T47D (cell line): ENCODE measurements around the gene CBFA2T2.
"Not testable (repeated sequence)": the region's sequence is repeated elsewhere in the genome, so short reads cannot be mapped to it uniquely, and the experiment has no call there.

Experiments
- DNase-seq, 2 experiments: peaks; one replicate each; pipeline versions ENCODE4 v3.0.0 to v3.0.0-alpha.2; 2011 to 2012; ENCODE audit warnings: low read depth in 1 of 2, low spot score in 1 of 2
- JUND ChIP-seq: IDR thresholded peaks from 2 replicates; pipeline ENCODE4 v1.6.1; 2012; ENCODE audit warnings: low read depth
- in situ Hi-C: cut with HindIII; loops from 2 replicates; pipeline ENCODE4 v1.10.0; 2016; ENCODE audit warnings: low sequenced_read_pairs, low pct_unique_long_range_greater_than_20kb

The CBFA2T2 gene

GRCh38 chr20:33477386-33478234, 12.3 kb upstream of the CBFA2T2 start:
- peak in 1 of 2 experiments; percentile 67 for DNase-seq
- in situ Hi-C loops: no loop called here
- no peak for TF ChIP-seq JUND

- DNase-seq: no peak
- no peak for TF ChIP-seq JUND
- in situ Hi-C loops: no loop called here
Measured at GRCh38 chr20:33480048-33480447, 9.8 kb upstream of the CBFA2T2 start.

DNA sequence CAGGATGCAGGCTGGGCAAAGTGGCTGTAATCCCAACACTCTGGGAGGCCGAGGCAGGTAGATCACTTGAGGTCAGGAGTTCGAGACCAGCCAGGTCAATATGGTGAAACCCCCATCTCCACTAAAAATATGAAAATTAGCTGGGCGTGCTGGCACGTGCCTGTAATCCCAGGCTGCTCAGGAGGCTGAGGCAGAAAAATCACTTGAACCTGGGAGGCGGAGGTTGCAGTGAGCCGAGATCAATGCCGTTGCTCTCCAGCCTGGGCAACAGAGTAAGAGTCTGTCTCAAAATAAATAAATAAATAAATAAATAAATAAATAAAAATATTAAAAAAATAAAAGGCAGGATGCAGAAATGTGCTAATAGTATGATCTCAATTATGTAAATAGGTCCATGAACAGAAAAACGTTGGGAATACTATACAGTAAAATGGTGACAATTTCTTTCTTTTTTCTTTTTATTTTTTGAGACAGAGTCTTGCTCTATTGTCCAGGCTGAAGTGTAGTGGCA, 8.4 kb upstream of the CBFA2T2 start:
- DNase-seq: no peak
- TF ChIP-seq JUND: no peak
- in situ Hi-C loops: no loop called here

DNA sequence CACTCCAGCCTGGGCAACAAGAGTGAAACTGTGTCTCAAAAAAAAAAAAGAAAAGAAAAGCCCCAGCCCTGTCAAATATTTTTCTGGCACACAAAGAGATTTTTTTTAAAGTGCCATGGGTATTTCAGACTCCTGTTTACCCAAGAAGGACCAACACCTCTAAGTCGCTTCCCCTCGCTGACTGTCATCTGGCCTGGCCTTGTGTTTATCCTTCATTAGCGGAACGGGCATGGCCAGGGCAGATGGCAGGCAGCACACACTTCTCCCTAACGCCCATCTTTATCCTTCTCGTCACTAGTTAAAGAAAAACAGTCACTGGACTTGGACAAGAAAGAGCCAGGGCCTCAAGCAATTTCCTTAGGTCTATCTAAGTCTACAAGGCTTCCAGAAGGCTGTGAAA, 7.3 kb upstream of the CBFA2T2 start:
- DNase-seq: no peak
- no peak for TF ChIP-seq JUND
- in situ Hi-C loops: no loop called here

GRCh38 chr20:33483186-33483585, 6.7 kb upstream of the CBFA2T2 start:
- DNase-seq, in situ Hi-C loops: not testable (repeated sequence)

DNA sequence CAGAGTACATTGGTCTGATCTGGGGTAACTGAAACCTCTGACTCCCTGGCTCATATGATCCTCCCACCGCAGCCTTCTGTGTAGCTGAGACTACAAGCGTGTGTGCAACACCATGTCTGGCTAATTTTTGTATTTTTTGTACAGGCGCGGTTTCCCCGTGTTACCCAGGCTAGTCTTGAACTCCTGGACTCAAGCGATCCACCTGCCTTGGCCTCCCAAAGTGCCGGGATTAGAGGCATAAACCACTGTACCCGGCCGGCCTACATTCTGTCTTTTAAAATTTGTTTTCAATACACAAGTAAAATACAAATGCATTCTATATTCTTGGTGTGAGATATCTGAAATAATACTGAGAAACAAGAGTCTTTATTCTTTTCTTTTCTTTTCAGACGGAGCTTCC, 1.7 kb upstream of the CBFA2T2 start:
- in situ Hi-C loops: no loop called here
- DNase-seq: no peak
- TF ChIP-seq JUND: no peak

DNA sequence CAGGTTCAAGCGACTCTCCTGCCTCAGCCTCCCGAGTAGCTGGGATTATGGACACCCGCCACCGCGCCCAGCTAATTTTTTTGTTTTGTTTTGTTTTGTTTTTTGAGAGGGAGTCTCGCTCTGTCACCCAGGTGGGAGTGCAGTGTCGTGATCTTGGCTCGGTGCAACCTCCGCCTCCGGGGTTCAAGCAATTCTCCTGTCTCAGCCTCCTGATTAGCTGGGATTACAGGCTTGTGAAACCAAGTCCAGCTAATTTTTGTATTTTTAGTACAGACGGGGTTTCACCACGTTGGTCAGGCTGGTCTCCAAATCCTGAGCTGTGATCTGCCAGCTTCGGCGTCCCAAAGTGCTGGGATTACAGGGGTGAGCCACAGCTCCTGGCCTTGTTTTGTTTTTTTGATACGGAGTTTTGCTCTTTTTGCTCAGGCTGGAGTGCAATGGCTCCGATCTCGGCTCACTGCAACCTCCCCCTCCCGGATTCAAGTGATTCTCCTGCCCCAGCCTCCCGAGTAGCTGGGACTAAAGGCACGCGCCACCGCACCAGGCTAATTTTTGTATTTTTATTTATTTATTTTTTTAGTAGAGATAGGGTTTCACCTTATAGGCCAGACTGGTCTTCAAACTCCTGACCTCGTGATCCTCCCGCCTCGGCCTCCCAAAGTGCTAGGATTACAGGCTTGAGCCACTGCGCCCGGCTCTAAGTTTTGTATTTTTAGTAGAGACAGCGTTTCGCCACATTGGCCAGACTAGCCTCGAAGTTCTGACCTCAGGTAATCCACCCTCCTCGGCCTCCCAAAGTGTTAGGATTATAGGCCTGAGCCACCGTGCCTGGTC, 1.0 kb upstream of the CBFA2T2 start:
- DNase-seq, in situ Hi-C loops: not testable (repeated sequence)

GRCh38 chr20:33489495-33490022, 337 bp upstream of the CBFA2T2 start:
- TF ChIP-seq JUND: no peak
- in situ Hi-C loops: no loop called here
- peak; percentile 99 for DNase-seq

GRCh38 chr20:33490934-33491656, 1.2 kb downstream of the CBFA2T2 start:
- in situ Hi-C loops: no loop called here
- TF ChIP-seq JUND: no peak
- DNase-seq: no peak

- no peak for TF ChIP-seq JUND
- DNase-seq: no peak
- in situ Hi-C loops: no loop called here
Measured at GRCh38 chr20:33493076-33493766, 3.3 kb downstream of the CBFA2T2 start.

- DNase-seq, in situ Hi-C loops: not testable (repeated sequence)
Measured at GRCh38 chr20:33496776-33497175, 6.9 kb downstream of the CBFA2T2 start.

DNA sequence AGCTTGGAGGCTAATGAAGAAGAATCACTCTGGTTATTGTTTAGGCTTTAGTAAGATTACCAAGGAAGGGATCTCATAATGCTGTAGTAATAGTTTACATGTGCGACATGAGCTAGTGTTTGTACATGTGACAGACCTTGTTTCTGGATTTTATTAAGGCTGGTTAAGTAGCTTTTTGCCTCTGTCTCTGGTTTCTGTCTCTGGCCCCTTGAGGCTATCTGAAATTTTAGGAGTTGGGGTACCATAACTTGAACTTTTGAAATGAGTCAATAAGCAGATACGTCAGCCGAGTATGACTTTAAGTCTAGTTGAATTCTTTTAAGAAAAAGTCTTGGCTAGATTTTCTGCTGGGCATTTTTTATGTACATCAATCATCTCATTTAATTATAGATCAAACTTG, 9.5 kb downstream of the CBFA2T2 start:
- TF ChIP-seq JUND: no peak
- DNase-seq: no peak
- in situ Hi-C loops: no loop called here
